Liver (tissue), 9 donors: Measurements from ENCODE around the gene SERPINF2. TPM values are rescaled to one million over a fixed set of nuclear protein-coding genes. Genes with fewer than 3 reads are reported as not detected.

Experiments used
- DNase-seq: peaks from one replicate; pipeline ENCODE4 v3.0.0-alpha.2; 2017; ENCODE audit warnings: low spot score
- H3K27ac ChIP-seq, 2 donors: one replicate each; pipeline ENCODE4 v1.7.0; 2013; ENCODE audit warnings: inconsistent platforms in 2 of 2, low read length in 2 of 2, control low read depth in 1 of 2, low read depth in 1 of 2, mild to moderate bottlenecking in 1 of 2
- H3K27me3 ChIP-seq, 4 donors: one replicate each; pipeline versions ENCODE4 v1.6.1 to v1.7.0; 2013; ENCODE audit warnings: low read length in 3 of 4, inconsistent platforms in 1 of 4, mild to moderate bottlenecking in 1 of 4, moderate library complexity in 1 of 4; ENCODE audit not compliant: control insufficient read depth in 4 of 4, insufficient read depth in 4 of 4
- H3K36me3 ChIP-seq, 4 donors: one replicate each; pipeline versions ENCODE4 v1.6.1 to v1.7.0; 2013; ENCODE audit warnings: low read length in 3 of 4, mild to moderate bottlenecking in 3 of 4, low read depth in 1 of 4, moderate library complexity in 1 of 4; ENCODE audit not compliant: control insufficient read depth in 4 of 4, insufficient read depth in 3 of 4
- H3K4me1 ChIP-seq, 4 donors: one replicate each; pipeline versions ENCODE4 v1.6.1 to v1.7.0; 2013; ENCODE audit warnings: low read length in 3 of 4, mild to moderate bottlenecking in 3 of 4, moderate library complexity in 1 of 4; ENCODE audit not compliant: control insufficient read depth in 4 of 4, insufficient read depth in 4 of 4
- H3K4me3 ChIP-seq, 3 donors: one replicate each; pipeline versions ENCODE4 v1.6.1 to v1.7.0; 2013; ENCODE audit warnings: low read length in 3 of 3, control low read depth in 1 of 3, low read depth in 1 of 3, mild to moderate bottlenecking in 1 of 3
- H3K9ac ChIP-seq, 2 donors: one replicate each; pipeline ENCODE4 v1.7.0; 2013; ENCODE audit warnings: low read length in 2 of 2, mild to moderate bottlenecking in 2 of 2, moderate library complexity in 2 of 2, control low read depth in 1 of 2, low read depth in 1 of 2
- H3K9me3 ChIP-seq, 4 donors: one replicate each; pipeline versions ENCODE4 v1.6.1 to v1.7.0; 2013; ENCODE audit warnings: low read length in 3 of 4; ENCODE audit not compliant: control insufficient read depth in 4 of 4
- EGR1 ChIP-seq, 2 donors: IDR thresholded peaks; 2 replicates each; pipeline ENCODE4 v1.6.1; 2016 to 2018; ENCODE audit warnings: antibody characterized with exemption in 2 of 2, low read depth in 2 of 2
- FOXA1 ChIP-seq: IDR thresholded peaks from 2 replicates; pipeline ENCODE4 v1.6.1; 2016; ENCODE audit warnings: antibody characterized with exemption
- FOXA2 ChIP-seq: IDR thresholded peaks from 2 replicates; pipeline ENCODE4 v1.6.1; 2016; ENCODE audit warnings: antibody characterized with exemption
- GABPA ChIP-seq, 2 donors: IDR thresholded peaks in 1 of 2; conservative IDR thresholded peaks in 1 of 2; 2 replicates each; pipeline ENCODE4 v1.6.1; 2016; ENCODE audit warnings: antibody characterized with exemption in 2 of 2, mild to moderate bottlenecking in 1 of 2, moderate library complexity in 1 of 2
- HNF4A ChIP-seq, 2 donors: conservative IDR thresholded peaks; 2 replicates each; pipeline ENCODE4 v1.6.1; 2016; ENCODE audit warnings: antibody characterized with exemption in 2 of 2, mild to moderate bottlenecking in 2 of 2
- HNF4G ChIP-seq: IDR thresholded peaks from 2 replicates; pipeline ENCODE4 v1.6.1; 2016; ENCODE audit warnings: antibody characterized with exemption
- JUND ChIP-seq, 2 donors: IDR thresholded peaks; 2 replicates each; pipeline ENCODE4 v1.6.1; 2016; ENCODE audit warnings: antibody characterized with exemption in 2 of 2
- NR2F2 ChIP-seq: IDR thresholded peaks from 2 replicates; pipeline ENCODE4 v1.6.1; 2016; ENCODE audit warnings: antibody characterized with exemption
- RAD21 ChIP-seq, 2 donors: IDR thresholded peaks; 2 replicates each; pipeline ENCODE4 v1.6.1; 2016; ENCODE audit warnings: antibody characterized with exemption in 2 of 2, mild to moderate bottlenecking in 2 of 2
- RXRA ChIP-seq, 2 donors: IDR thresholded peaks; 2 replicates each; pipeline ENCODE4 v1.6.1; 2017 to 2018; ENCODE audit warnings: antibody characterized with exemption in 2 of 2, mild to moderate bottlenecking in 1 of 2
- SP1 ChIP-seq: IDR thresholded peaks from 2 replicates; pipeline ENCODE4 v1.6.1; 2018; ENCODE audit warnings: antibody characterized with exemption, mild to moderate bottlenecking
- TAF1 ChIP-seq: conservative IDR thresholded peaks from 2 replicates; pipeline ENCODE4 v1.6.1; 2016; ENCODE audit warnings: antibody characterized with exemption, mild to moderate bottlenecking
- YY1 ChIP-seq: IDR thresholded peaks from 2 replicates; pipeline ENCODE4 v1.6.1; 2016; ENCODE audit warnings: antibody characterized with exemption, mild to moderate bottlenecking
- WGBS: extraction: QIAGEN DNeasy Blood & Tissue Kit; methylation state at CpG from one replicate; pipeline ENCODE4 v1.1.7; 2013; 5-methylcytosine and 5-hydroxymethylcytosine counted together
- polyA plus RNA-seq, 2 donors: library from polyadenylated mRNA; stranded (reverse) in 1 of 2; unstranded in 1 of 2; fragments of 200-250 nt in 1 of 2; fragments of >200 nt in 1 of 2; fragmentation: Nextera tagmentation in 1 of 2; extraction: Ambion mirVana in 1 of 2; gene quantifications; one replicate each; pipeline versions ENCODE4 v1.2.1 to v1.2.3, GENCODE V29; 2013 to 2015
- total RNA-seq, 2 donors: library from RNA; depleted of rRNA; stranded (reverse); fragments of >200 nt; gene quantifications; one replicate each; pipeline ENCODE4 v1.2.3, GENCODE V29; 2014
- TF ChIP-seq, protein P1 (sequence below): IDR thresholded peaks from 2 replicates; pipeline ENCODE4 v1.6.1; 2016; ENCODE audit warnings: antibody characterized with exemption
- TF ChIP-seq, protein P2 (sequence below): IDR thresholded peaks from 2 replicates; pipeline ENCODE4 v1.6.1; 2016; ENCODE audit warnings: antibody characterized with exemption
- TF ChIP-seq, protein P3 (sequence below): IDR thresholded peaks from 2 replicates; pipeline ENCODE4 v1.6.1; 2016; ENCODE audit warnings: antibody characterized with exemption, mild to moderate bottlenecking
- TF ChIP-seq, protein P4 (sequence below): IDR thresholded peaks from 2 replicates; pipeline ENCODE4 v1.6.1; 2016; ENCODE audit warnings: antibody characterized with exemption
- TF ChIP-seq, protein P5 (sequence below): fragments of 150-350 bp; IDR thresholded peaks from 2 replicates; pipeline ENCODE4 v1.5.1; 2017; ENCODE audit warnings: improper control_type of control experiment, low read depth, low read length; ENCODE audit not compliant: missing input control
- donor health status: healthy.
- donor health status: healthy.
- donor health status: healthy.
- donor health status: healthy.
- donor health status: healthy.

The SERPINF2 gene
- 100 to 1,000 TPM; 582 to 768 TPM for total RNA-seq
- polyA plus RNA-seq, result 1,000 to 10,000 TPM in 1 of 2 donors, 100 to 1,000 TPM in 1; 477 to 1,248 TPM

DNA sequence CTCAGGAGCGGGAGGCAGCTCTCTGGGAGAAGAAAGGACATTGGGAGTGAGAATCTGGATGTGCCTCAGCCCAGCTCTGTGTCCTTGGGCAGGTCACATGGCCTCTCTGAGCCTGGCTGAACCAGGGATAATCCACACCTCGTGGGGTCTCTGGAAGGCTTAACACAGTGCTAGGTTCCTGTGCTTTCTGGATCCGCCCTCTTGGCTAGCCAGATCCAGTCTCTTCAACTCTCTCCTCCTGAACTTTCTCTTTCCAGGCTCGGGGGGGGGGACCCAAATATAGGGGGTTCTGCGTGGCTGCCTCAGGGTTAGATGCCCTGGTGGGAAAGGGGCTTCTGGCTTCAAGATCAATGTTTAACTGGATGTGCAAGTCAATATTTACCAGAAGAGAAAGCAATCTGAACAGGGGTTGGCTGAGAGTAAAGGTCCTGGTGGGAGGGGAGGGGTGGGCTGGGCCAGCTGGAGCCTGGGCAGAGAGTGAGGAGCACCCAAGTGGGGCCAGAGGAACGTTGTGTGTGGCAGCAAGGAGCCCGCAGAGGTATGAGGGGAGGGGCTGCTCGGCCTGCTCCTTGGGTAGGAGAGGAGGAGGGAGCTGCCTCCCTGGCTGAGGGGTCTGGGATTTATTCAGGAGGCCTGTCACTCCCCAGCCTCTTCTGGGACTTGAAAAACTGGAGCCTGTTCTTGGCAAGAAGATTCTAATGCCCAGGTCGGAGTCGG, at the start of gene SERPINF2:
SERPINF2 (plus strand) TSS at position 501 of the 717 bp plus-strand sequence. CDS start 2,125 bp downstream, outside the sequence.
- H3K27ac ChIP-seq, result peak within 1 kb of the TSS; percentile 79 to 89
- 26% methylated on average over 10 of the region's 10 CpGs for WGBS

More for the DNA sequence above, at the start of gene SERPINF2:
- Histone ChIP-seq H3K9ac (peak within 1 kb of the TSS; percentile 66 to 87), H3K4me3 (peak within 1 kb of the TSS; percentile 58 to 98 (median 87)), H3K4me1 (peaks cover 8 to 41% (median 27%) of the 10 kb centered on the region in 4 donors), H3K9me3 (no peaks in the 10 kb centered on the region), H3K27me3 (no peaks in the 10 kb centered on the region), H3K36me3 (peaks cover 0 to 4% (median 1%) of the 10 kb centered on the region in 4 donors)
- DNase-seq, result peak; percentile 75
- peak; percentile 84 to 97 for TF ChIP-seq RXRA (IDR thresholded peaks at IDR 0.05)
- TF ChIP-seq YY1, result peak; percentile 72
- TF ChIP-seq EGR1 (IDR thresholded peaks at IDR 0.05; ENCODE audit: low read depth in 2 of 2), result peak in 1 of 2 donors; percentile 57
- TF ChIP-seq, protein P1, sequence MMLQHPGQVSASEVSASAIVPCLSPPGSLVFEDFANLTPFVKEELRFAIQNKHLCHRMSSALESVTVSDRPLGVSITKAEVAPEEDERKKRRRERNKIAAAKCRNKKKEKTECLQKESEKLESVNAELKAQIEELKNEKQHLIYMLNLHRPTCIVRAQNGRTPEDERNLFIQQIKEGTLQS, result peak; percentile 46
- TF ChIP-seq, protein P2, sequence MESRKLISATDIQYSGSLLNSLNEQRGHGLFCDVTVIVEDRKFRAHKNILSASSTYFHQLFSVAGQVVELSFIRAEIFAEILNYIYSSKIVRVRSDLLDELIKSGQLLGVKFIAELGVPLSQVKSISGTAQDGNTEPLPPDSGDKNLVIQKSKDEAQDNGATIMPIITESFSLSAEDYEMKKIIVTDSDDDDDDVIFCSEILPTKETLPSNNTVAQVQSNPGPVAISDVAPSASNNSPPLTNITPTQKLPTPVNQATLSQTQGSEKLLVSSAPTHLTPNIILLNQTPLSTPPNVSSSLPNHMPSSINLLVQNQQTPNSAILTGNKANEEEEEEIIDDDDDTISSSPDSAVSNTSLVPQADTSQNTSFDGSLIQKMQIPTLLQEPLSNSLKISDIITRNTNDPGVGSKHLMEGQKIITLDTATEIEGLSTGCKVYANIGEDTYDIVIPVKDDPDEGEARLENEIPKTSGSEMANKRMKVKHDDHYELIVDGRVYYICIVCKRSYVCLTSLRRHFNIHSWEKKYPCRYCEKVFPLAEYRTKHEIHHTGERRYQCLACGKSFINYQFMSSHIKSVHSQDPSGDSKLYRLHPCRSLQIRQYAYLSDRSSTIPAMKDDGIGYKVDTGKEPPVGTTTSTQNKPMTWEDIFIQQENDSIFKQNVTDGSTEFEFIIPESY, result peak; percentile 68
- TF ChIP-seq, protein P3, sequence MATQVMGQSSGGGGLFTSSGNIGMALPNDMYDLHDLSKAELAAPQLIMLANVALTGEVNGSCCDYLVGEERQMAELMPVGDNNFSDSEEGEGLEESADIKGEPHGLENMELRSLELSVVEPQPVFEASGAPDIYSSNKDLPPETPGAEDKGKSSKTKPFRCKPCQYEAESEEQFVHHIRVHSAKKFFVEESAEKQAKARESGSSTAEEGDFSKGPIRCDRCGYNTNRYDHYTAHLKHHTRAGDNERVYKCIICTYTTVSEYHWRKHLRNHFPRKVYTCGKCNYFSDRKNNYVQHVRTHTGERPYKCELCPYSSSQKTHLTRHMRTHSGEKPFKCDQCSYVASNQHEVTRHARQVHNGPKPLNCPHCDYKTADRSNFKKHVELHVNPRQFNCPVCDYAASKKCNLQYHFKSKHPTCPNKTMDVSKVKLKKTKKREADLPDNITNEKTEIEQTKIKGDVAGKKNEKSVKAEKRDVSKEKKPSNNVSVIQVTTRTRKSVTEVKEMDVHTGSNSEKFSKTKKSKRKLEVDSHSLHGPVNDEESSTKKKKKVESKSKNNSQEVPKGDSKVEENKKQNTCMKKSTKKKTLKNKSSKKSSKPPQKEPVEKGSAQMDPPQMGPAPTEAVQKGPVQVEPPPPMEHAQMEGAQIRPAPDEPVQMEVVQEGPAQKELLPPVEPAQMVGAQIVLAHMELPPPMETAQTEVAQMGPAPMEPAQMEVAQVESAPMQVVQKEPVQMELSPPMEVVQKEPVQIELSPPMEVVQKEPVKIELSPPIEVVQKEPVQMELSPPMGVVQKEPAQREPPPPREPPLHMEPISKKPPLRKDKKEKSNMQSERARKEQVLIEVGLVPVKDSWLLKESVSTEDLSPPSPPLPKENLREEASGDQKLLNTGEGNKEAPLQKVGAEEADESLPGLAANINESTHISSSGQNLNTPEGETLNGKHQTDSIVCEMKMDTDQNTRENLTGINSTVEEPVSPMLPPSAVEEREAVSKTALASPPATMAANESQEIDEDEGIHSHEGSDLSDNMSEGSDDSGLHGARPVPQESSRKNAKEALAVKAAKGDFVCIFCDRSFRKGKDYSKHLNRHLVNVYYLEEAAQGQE, result peak; percentile 65
- peak in 1 of 2 donors; percentile 42 for TF ChIP-seq GABPA (IDR thresholded peaks at IDR 0.05 in 1 of 2, conservative IDR thresholded peaks at IDR 0.05 in 1 of 2)
- TF ChIP-seq TAF1, result peak; percentile 95
- TF ChIP-seq JUND (IDR thresholded peaks at IDR 0.05), result peak; percentile 31 to 58
- peak; percentile 80 to 90 for TF ChIP-seq HNF4A (conservative IDR thresholded peaks at IDR 0.05)
- TF ChIP-seq NR2F2, result peak; percentile 52
- TF ChIP-seq, protein P4, sequence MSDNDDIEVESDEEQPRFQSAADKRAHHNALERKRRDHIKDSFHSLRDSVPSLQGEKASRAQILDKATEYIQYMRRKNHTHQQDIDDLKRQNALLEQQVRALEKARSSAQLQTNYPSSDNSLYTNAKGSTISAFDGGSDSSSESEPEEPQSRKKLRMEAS, result peak; percentile 80
- peak; percentile 89 for TF ChIP-seq SP1
- TF ChIP-seq FOXA2, result peak; percentile 91
- TF ChIP-seq HNF4G, result peak; percentile 53
- TF ChIP-seq RAD21 (IDR thresholded peaks at IDR 0.05), result peak in 1 of 2 donors; percentile 52
- TF ChIP-seq, protein P5, sequence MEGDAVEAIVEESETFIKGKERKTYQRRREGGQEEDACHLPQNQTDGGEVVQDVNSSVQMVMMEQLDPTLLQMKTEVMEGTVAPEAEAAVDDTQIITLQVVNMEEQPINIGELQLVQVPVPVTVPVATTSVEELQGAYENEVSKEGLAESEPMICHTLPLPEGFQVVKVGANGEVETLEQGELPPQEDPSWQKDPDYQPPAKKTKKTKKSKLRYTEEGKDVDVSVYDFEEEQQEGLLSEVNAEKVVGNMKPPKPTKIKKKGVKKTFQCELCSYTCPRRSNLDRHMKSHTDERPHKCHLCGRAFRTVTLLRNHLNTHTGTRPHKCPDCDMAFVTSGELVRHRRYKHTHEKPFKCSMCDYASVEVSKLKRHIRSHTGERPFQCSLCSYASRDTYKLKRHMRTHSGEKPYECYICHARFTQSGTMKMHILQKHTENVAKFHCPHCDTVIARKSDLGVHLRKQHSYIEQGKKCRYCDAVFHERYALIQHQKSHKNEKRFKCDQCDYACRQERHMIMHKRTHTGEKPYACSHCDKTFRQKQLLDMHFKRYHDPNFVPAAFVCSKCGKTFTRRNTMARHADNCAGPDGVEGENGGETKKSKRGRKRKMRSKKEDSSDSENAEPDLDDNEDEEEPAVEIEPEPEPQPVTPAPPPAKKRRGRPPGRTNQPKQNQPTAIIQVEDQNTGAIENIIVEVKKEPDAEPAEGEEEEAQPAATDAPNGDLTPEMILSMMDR, result no peak
- peak; percentile 91 for TF ChIP-seq FOXA1
